Measurements from ENCODE around the gene RAPGEF6.

DNA sequence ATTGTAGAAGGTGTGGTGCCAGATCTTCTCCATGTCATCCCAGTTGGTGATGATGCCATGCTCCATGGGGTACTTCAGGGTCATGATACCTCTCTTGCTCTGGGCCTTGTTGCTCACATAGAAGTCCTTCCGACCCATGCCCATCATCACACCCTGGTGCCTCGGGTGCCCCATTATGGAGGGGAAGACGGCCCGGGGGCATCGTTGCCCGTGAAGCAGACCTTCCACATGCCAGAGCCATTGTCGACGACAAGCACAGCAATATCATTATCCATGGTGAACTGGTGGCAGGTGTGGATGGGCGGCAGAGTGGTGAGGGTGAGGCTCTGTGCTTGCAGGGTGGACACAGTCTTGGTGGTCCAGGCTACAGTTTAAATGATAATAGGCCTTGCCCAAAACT is 24.8 kb upstream of the RAPGEF6 start:
- TF ChIP-seq, protein P1, sequence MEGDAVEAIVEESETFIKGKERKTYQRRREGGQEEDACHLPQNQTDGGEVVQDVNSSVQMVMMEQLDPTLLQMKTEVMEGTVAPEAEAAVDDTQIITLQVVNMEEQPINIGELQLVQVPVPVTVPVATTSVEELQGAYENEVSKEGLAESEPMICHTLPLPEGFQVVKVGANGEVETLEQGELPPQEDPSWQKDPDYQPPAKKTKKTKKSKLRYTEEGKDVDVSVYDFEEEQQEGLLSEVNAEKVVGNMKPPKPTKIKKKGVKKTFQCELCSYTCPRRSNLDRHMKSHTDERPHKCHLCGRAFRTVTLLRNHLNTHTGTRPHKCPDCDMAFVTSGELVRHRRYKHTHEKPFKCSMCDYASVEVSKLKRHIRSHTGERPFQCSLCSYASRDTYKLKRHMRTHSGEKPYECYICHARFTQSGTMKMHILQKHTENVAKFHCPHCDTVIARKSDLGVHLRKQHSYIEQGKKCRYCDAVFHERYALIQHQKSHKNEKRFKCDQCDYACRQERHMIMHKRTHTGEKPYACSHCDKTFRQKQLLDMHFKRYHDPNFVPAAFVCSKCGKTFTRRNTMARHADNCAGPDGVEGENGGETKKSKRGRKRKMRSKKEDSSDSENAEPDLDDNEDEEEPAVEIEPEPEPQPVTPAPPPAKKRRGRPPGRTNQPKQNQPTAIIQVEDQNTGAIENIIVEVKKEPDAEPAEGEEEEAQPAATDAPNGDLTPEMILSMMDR (IDR thresholded peaks at IDR 0.05; ENCODE audit: insufficient read depth, low read length), result no peak
- TF ChIP-seq POLR2AphosphoS5 (IDR thresholded peaks at IDR 0.05; ENCODE audit: low read depth) (no peak), GABPA (IDR thresholded peaks at IDR 0.05; ENCODE audit: low read depth) (no peak)
